GM19395 (cell line): ENCODE measurements around the gene CD4.
"Not testable (repeated sequence)": the region's sequence is repeated elsewhere in the genome, so short reads cannot be mapped to it uniquely, and the experiment has no call there.

Source experiments
- ATAC-seq: cut with Tn5 transposase; IDR thresholded peaks from one replicate; pipeline ENCODE4 v1.9.1; 2021; ENCODE audit warnings: mild to moderate bottlenecking, moderate library complexity; ENCODE audit not compliant: unreplicated experiment

Gene CD4

DNA sequence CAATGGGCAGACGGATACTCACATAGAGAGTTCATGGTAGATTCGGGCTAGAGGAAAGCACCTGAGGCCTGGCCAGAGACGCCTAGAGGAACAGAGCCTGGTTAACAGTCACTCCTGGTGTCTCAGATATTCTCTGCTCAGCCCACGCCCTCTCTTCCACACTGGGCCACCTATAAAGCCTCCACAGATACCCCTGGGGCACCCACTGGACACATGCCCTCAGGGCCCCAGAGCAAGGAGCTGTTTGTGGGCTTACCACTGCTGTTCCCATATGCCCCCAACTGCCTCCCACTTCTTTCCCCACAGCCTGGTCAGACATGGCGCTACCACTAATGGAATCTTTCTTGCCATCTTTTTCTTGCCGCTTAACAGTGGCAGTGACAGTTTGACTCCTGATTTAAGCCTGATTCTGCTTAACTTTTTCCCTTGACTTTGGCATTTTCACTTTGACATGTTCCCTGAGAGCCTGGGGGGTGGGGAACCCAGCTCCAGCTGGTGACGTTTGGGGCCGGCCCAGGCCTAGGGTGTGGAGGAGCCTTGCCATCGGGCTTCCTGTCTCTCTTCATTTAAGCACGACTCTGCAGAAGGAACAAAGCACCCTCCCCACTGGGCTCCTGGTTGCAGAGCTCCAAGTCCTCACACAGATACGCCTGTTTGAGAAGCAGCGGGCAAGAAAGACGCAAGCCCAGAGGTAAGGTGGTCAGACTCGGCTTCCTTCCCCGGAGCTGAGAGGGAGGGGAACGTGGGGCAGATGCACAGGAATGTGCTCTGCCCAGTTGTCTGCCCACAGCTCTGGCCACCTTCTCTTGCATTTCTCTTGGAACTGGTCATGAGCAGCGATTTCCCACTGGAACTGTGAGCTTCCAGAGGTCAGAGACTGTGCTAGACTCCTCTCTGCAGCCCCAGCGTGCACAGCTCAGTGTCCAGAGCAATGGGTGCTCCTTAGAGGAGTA lies at the start of gene CD4:
Gene CD4 (plus strand): TSS at position 557 of the 953 bp plus-strand sequence. CDS start 10,611 bp downstream, outside the sequence.
- ATAC-seq, result no peak

DNA sequence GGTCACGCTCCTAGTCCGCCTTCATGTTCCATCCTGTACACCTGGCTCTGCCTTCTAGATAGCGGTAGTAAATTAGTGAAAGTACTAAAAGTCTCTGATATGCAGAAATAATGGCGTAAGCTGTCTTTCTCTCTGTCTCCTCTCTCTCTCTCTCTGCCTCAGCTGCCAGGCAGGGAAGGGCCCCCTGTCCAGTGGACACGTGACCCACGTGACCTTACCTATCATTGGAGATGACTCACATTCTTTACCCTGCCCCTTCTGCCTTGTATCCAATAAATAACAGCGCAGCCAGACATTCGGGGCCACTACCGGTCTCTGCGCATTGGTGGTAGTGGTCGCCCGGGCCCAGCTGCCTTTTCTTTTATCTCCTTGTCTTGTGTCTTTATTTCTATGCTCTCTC lies 47.2 kb upstream of the CD4 start:
- ATAC-seq, result not testable (repeated sequence)

DNA sequence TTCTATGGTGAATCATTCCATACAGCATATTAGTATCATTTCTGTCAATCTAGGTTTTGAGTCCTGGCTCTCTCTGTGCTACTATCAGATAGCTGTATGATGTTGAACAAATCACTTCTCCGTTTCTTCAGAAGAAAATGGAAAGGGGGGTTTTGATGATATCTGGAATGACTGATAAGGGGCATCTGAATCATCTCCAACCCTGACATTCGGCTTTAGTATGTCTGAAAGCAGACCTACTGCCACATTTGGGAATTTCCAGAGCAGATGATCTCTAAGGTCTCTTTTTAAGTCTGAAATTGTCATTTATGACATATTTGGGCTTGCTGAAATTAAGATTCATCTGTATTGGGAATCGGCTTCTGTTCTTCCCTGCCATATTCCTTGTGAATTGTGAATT lies 46.5 kb upstream of the CD4 start:
- no peak for ATAC-seq

DNA sequence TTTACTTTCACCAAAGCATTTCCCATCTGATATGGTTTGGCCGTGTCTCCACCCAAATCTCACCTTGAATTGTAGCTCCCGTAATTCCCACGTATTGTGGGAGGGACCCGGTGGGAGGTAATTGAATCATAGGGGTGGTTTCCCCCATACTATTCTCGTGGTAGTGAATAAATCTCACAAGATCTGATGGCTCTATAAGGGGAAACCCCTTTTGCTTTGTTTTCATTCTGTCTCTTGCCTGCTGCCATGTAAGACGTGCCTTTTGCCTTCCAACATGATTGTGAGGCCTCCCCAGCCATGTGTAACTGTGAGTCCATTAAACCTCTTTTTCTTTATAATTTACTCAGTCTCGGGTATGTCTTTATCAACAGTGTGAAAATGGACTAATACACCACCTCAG lies 46.0 kb upstream of the CD4 start:
- not testable (repeated sequence) for ATAC-seq

DNA sequence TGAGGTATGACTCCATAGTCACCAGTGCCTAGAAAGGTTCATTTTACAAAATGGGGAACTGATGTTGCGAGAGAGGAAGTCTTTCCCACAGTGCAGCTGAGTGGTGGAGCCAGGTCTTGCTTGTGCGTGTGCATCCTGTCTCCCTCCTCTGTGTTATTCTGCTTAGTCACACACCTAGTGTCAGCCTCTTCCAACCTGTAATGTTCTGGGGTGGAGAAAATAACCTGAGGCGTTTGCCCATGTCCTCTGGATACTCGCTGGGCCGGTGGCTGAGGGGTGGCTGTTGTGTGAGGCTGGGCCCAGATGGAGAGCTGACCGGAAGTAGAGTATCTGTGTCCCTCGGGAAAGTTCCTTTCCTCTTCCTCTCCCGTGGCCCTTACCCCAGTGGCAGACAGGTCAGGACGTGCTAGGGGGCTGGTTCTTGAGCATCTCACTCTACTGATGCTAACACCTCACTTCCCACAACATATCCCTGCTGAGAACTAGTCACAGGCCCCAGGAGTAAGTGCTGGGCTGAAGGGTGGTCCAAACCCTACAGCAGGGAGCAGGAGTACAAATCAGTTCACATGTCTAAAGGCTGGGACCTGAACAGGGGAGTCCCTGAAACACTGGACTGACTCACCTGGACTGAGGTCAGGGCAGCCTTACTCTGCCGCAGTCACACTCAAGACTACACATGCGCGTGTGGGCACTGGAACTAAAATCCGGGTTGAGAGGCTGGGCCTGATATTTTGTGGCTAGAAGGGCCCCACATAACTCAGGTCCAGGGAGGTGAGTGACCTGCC lies 43.4 kb upstream of the CD4 start:
- ATAC-seq, result no peak

DNA sequence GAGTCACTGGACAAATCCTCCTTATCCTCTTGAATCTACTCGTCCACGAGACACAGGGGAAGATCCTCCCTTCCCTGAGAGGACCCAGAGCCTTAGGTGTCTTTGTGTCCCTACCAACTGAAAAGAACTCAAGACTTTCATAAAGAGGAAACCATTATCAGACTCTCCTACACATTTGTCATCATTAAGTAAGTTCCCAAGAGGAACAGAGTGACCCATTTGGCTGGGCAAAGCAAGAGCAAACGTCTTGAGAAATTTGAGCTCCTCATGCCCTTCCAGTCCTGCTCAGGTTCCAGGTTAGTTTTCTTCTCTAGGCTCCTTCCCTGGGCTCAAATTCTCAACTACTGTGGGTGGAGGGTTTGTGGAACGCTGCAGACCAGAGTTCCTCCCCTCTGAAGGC lies 42.1 kb upstream of the CD4 start:
- ATAC-seq, result no peak

DNA sequence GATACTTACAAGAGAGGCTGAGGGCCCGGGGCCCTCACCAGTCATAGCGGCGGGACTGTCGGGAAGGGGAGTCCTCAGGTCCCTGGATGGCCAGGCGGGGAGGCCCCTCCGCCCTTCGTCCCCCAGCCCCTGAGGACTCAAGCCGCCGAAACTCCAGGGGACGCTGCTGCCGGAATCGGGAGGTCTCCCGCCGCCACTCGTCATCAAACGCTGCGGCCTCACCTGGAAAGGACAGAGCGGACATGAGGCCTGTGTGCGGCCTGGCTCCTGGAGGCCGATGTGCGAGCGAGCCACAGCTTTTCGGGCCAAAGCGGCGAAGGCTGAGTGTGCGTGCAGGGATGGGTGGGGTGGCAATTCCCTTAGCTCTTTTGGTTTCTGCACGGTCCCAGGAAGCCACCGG lies 40.6 kb upstream of the CD4 start:
- no peak for ATAC-seq

DNA sequence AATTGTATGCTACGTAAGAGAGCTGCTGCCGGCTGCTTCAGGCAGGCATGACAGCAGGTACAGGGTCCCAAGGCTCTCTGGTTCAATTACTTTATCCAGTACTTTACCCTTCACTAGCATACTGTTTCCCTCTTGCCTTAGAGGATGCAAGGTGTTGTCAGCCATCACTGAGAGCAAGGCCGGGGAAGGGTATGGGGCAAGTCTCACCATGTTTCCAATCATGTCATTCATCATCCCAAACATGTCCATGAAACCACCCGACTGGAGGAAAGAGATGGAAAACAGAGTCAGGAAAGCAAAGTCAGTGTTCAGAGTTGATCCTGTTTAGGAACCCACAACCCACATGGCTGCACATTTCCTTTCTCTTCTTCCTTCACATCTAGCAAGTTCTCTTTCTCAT lies 38.8 kb upstream of the CD4 start:
- no peak for ATAC-seq

DNA sequence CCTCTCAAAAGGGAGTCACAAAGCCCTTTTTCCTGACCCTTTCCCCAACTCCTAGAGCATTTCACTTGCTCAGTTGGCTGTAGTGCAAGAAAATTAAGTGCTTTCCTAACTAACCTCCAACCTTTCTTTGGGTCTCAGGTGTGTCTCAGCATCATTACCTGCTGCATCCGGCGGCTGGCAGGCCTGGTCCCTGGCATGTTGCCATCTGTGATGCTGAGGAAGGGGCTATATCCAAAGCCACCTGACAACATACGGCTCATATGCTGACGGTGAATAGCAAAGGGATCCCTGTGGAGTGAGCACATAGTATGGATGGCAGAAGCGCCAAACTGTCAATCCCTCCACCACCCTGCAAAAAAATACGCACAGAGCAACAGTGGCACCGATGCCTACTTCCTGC lies 37.6 kb upstream of the CD4 start:
- ATAC-seq, result no peak

DNA sequence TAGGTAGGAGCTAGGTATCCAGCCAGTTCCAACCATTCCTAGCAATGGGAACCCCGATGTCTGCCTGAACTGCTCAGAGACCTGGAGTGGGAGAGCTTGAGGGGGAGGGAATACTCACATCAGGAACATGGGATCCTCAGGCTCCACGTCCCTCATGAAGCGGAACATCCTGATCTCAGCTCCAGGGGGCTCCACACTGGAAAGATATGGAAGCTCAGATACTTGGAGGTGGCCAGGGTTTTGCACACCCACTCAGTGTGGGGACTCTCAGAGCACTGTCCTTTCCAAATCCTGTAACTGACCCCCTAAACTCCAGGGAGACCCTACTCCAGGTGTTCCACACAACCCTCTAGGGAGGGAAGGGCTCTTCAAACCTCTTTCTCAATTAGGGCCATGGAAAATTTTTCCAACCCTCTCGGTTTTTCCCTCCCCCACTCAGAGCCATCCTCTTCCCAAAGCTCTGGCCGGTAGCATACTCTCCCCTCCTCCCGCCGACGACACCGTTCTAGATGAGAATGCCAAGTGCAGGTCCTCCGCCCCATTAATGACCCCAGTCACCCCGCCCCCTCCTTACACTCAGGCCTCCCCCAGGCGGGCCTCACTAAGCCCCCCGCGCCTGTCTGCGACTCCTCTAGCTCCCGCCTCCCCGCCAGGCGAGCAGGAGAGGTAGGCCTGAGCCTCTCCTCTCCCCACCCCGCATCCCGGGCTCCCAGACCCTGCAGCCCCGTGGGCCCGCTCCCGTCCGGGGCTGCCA lies 37.0 kb upstream of the CD4 start:
- peak; percentile 5 for ATAC-seq

DNA sequence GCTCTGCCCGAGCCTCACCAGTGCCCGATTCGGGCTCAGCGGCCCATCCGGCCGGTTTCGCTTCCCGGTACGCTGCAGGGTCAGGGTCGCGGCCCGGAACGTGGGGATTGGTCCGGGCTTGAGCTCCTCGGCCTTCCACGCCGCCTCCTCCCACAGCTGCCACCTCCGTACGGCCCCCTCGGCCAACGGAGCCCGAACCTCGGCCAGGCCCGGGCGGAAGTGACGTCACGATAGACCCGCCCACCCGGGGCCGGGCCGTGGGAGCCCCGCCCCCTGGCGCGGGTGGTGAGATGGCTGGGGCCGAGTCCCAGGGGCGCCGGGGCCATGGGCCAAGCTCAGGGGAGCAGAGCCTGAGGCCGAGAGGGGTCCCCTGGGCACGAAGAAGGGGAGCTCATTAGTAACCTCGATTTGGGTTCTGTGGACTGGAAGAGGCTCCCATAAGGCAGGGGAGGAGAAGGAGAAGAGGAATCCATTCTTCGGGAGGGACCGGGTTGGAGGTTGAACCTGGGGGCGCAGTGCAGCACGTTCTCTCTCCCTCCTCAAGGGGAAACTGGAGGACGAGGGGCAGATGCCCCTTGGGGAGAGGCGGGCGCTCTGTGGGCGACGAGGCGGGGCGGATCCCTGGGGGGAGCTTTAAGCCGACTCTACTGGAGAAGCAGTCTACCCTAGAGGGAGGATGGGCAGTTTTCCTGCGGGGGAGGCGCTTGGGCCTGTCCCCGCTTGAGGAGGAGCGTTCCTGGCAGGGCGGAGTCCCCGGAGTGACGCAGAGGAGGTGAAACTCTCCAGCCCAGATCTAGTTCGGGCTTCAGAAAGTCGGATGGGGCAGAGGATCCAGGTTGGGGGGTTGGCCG lies 36.2 kb upstream of the CD4 start, which contains the start of gene MLF2:
Gene MLF2 (minus strand): TSS at position 221 of the 851 bp plus-strand sequence. CDS start 807 bp downstream, outside the sequence.
- peak; percentile 86 for ATAC-seq

DNA sequence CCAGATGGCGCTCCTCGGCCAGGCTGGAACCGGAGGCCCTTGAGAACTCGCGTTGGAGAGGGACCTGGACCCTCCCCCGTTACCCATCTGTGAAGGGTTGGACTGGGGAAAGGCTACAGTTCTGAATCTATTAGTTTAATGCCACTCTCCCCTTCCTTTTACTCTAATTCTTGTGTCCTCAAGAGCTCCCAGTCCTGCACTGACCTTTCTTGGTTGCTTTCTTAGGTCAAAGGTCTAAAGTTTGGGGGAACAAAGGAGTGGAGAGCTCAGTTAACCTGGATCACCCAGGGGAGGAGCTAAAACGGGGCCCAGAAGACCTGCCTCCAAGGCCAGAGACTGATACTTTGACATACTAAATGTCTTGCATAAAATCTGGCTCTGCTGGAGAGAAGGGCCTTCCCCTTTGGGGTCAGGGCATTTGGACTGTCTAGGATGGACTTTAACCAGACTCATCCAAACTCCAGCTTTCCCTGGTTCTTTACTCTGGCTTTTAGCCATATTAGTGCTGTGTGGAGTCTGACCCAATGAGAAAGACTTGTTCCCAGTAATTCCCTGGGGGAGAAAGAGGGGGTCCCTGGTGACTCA lies 35.5 kb upstream of the CD4 start:
- no peak for ATAC-seq

DNA sequence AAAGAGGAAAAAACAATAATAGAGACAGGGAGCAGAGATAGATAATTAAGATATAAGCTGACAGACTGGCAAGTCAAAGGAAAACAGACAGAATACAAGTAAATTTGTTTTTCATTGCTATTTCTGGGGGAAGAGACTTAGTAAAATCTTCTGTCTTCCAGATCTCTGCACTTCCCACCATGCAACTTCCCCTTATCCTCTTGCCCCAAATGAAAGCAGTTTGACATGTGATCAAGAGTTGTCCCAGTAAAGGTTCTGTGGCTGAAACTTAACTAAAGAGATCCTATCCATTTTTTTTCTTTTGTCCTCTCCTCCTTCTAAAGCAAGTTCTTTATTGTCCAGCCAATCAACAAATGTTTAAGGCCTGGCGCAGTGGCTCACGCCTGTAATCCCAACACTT lies 34.9 kb upstream of the CD4 start:
- ATAC-seq, result no peak

DNA sequence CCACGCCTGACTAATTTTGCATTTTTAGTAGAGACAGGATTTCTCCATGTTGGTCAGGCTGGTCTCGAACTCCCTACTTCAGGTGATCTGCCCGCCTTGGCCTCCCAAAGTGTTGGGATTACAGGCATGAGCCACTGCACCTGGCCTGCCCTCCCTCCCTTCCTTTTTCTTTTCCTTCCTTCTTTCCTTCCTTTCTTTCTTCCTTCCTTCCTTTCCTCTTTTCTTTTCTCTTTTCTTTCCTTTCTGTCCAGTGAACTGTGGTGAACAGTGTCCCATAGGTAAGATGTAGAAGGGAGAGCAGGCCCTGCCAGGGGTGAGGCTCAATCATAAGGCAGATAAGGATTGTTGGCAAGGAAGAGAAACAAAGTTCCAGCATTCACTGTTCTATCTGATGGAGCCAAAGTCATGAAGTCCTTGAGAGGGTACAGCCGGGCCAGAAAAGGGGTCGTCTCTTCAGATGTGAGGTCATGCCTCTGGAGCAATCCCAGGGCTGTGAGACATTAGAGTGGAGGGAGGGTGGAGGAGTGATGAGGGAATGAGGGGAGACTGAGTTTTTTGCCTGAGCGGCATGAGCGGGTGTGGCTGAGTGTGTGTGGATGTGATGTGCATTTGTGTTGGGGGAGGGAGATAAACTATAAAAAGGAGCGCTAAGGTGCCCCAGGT lies 32.2 kb upstream of the CD4 start:
- ATAC-seq, result no peak

DNA sequence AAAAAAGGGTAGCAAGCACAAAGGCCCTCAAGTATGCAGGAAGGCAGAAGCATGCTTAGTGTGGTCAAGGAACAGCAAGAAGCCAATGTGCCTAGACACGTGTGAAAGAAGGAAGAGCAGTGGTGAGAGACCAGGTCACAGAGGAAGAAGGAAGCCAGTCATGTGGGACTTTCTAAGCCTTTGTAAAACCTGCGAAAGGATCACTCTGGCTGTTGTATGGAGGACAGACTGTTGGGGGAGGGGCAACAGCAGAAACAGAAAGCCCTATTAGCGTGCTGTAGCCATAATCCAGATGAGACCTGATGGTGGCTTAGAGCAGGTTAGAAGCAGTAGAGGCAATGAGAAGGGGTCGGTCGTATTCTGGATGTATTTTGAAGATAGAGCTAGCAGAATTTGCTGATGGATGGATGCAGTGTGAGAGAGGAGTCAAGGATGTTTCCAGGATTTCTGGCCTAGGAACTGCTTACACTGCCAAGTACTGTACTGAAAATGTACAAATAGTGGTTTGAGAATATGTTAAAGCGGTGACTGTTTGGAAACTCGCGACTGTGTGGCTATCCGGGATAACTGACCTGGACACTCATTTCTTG lies 30.7 kb upstream of the CD4 start:
- ATAC-seq, result no peak

DNA sequence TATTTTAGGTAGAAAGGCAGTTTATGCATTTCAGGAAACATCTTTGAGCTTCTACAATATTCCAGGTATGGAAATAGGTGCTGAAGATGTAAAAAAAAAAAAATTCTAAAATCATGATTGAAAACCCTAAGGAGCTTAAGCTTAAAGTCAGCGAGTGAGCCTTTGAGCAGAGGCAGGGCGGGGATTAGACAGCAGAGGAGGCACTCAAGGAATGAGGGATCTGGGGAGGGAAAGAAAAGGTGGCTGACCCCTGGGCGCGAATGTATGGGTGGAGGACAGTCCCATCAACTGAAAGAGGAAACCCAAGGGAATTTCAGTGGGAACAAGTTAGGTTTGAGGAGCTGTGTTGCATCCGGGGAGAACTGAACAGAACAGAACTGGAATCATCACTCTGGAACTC lies 29.6 kb upstream of the CD4 start:
- ATAC-seq, result no peak

DNA sequence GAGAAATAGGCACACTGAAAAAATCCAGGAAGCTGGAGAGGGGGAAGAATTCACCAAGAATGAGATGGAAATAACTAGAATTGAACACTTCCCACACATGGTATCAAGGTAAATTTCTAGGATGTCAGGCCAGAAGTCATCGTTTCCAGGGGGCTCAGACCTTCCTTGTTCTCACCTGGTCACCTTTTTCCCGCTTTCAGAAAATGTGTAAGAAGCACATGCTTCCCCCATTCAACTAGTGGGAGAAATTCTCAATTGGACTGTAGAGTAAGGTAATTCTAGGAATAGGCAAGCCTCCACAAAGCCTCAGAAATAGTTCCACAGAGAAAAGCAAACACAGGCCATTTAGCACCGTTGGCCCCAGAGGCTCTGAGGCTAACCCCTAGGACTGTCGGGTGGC lies 25.9 kb upstream of the CD4 start:
- ATAC-seq, result no peak

DNA sequence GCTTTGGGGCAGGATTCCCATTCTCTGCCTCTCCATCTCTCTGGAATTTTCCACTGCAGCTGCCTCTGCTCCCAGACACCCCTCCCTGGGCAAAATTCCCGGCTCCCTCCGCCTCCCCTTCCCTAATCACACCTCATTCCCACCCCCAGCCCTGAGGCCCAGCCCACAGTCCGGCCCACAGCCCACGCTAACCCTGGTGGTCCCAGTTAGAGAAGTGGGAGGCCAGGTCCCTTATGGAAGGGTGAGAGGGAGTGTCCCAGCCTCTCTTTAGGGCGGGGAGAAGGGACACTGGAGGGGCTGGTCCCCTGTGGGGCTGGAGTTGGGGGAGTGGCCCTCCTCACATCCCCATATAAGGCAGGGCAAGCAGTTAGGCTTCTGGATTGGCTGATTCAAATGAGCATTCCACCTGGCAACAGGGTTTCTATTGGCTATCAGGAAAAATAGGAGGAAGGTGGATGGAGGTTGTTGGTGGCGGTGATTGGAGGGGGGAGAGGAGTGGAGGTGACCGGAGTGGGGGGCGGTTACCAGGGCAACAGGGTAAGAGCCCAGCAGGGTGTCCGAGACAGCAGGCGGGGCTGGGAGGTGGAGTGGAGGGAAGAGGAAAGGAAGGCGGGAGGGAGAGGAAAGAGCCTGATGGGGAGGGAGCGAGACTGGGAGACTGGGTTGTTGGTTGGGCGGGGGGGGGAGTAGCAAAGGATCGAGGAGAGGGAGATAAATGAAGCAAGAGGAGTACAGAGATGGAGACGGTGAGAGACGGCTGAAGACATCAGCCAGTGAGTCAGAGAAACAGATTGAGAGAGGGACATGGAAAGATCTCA lies 25.1 kb upstream of the CD4 start:
- peak; percentile 88 for ATAC-seq
